ENCODE measurements around the gene TMEM108. TPM values are rescaled to one million over a fixed set of nuclear protein-coding genes. Genes with fewer than 3 reads are reported as not detected.

The TMEM108 gene
- total and polyA plus RNA-seq, 2 experiments from 2014 or later: 7.4 to 15.3 TPM

GRCh38 chr3:133354721-133355120 lies 316.5 kb downstream of the TMEM108 start:
- no peak overlapping the region for H3K4me3 ChIP-seq
- Mint-ChIP-seq H3K27ac (no peak overlapping the region), H3K4me3 (no peak overlapping the region), H3K36me3 (ENCODE audit: low read depth) (peaks cover 13% of the 10 kb centered on the region; the same call in 2 of the 3 replicates), H3K4me1 (peaks cover 2% of the 10 kb centered on the region), H3K27me3 (ENCODE audit: insufficient read depth, low read depth, poor library complexity) (peaks cover 2% of the 10 kb centered on the region), H3K9me3 (peaks cover 15% of the 10 kb centered on the region; the same call in 1 of the 3 replicates)
- H3K4me1 ChIP-seq (ENCODE audit: insufficient read depth): no peaks in the 10 kb centered on the region
- peaks cover 3% of the 10 kb centered on the region; the same call in 1 of the 2 replicates for H3K9me2 ChIP-seq (ENCODE audit: insufficient read depth)
- no peaks in the 10 kb centered on the region; the same call in 1 of the 2 replicates for H4K20me1 ChIP-seq (replicated peaks; ENCODE audit: insufficient read depth)
- no peak overlapping the region for H3K27ac ChIP-seq (ENCODE audit: low read depth)
- no peak overlapping the region for H3K4me2 ChIP-seq
- ATAC-seq (no peak), DNase-seq (ENCODE audit: low spot score) (no peak)
- TF ChIP-seq CREB1 (CRISPR knock-in tag; IDR thresholded peaks at IDR 0.05; ENCODE audit: low read depth): no peak
- TF ChIP-seq REST (IDR thresholded peaks at IDR 0.05; ENCODE audit: unreplicated experiment): no peak
- no peak for TF ChIP-seq ZNF462 (CRISPR knock-in tag; IDR thresholded peaks at IDR 0.05)
- TF ChIP-seq ZNF331 (CRISPR knock-in tag; IDR thresholded peaks at IDR 0.05; ENCODE audit: low read depth): no peak
- TF ChIP-seq POLR2AphosphoS5 (IDR thresholded peaks at IDR 0.05; ENCODE audit: low read depth): no peak
- no peak for TF ChIP-seq JUNB (IDR thresholded peaks at IDR 0.05; ENCODE audit: unreplicated experiment)
- no peak for TF ChIP-seq CTCF (conservative IDR thresholded peaks at IDR 0.05; ENCODE audit: low read depth in 2 of 2)
- no peak for TF ChIP-seq ETS1 (IDR thresholded peaks at IDR 0.05)
- no peak for TF ChIP-seq EZH2 (IDR thresholded peaks at IDR 0.05; ENCODE audit: low read depth, unreplicated experiment)
- no peak for TF ChIP-seq ZNF114 (CRISPR knock-in tag; IDR thresholded peaks at IDR 0.05)
- no peak for TF ChIP-seq NANOG (IDR thresholded peaks at IDR 0.05; ENCODE audit: borderline replicate concordance)
- TF ChIP-seq STAT1 (IDR thresholded peaks at IDR 0.05; ENCODE audit: unreplicated experiment): no peak
- TF ChIP-seq EZH2phosphoT487 (IDR thresholded peaks at IDR 0.05; ENCODE audit: unreplicated experiment): no peak
- no peaks in the 10 kb centered on the region for H3K36me3 ChIP-seq (ENCODE audit: insufficient read depth)
- no peaks in the 10 kb centered on the region for H3K27me3 ChIP-seq (ENCODE audit: insufficient read depth)
- no peaks in the 10 kb centered on the region for H3F3A ChIP-seq (replicated peaks; ENCODE audit: low read depth)
- H3K79me2 ChIP-seq (replicated peaks; ENCODE audit: insufficient read depth): no peaks in the 10 kb centered on the region
- H2AFZ ChIP-seq: no peak overlapping the region
